Nephron (organoid): ENCODE data around the gene IL1RL1.

Experiments used
- H3K27ac Mint-ChIP-seq, 3 experiments: 2 replicates each; pipeline ENCODE4 v1.8.0; 2020; ENCODE audit warnings: mixed read lengths in 3 of 3, mild to moderate bottlenecking in 2 of 3, moderate library complexity in 1 of 3
- H3K27me3 Mint-ChIP-seq: 2 replicates; pipeline ENCODE4 v1.8.0; 2021; ENCODE audit warnings: low read depth, mild to moderate bottlenecking, moderate library complexity, mixed read lengths
- H3K36me3 Mint-ChIP-seq: 2 replicates; pipeline ENCODE4 v1.8.0; 2020; ENCODE audit warnings: low read depth, mixed read lengths
- H3K4me1 Mint-ChIP-seq: 2 replicates; pipeline ENCODE4 v1.8.0; 2020; ENCODE audit warnings: mixed read lengths
- H3K4me3 Mint-ChIP-seq, 3 experiments: 2 replicates each; pipeline ENCODE4 v1.8.0; 2020; ENCODE audit warnings: mild to moderate bottlenecking in 3 of 3, mixed read lengths in 3 of 3, moderate library complexity in 2 of 3
- H3K9me3 Mint-ChIP-seq: 2 replicates; pipeline ENCODE4 v1.8.0; 2020; ENCODE audit warnings: mixed read lengths
- CTCF ChIP-seq, 3 experiments: fragments of 200-600 bp; sonication (generic); IDR thresholded peaks; one replicate each; pipeline ENCODE4 v1.5.0; 2021; ENCODE audit warnings: antibody characterized with exemption in 3 of 3; ENCODE audit not compliant: unreplicated experiment in 3 of 3

Gene IL1RL1

DNA sequence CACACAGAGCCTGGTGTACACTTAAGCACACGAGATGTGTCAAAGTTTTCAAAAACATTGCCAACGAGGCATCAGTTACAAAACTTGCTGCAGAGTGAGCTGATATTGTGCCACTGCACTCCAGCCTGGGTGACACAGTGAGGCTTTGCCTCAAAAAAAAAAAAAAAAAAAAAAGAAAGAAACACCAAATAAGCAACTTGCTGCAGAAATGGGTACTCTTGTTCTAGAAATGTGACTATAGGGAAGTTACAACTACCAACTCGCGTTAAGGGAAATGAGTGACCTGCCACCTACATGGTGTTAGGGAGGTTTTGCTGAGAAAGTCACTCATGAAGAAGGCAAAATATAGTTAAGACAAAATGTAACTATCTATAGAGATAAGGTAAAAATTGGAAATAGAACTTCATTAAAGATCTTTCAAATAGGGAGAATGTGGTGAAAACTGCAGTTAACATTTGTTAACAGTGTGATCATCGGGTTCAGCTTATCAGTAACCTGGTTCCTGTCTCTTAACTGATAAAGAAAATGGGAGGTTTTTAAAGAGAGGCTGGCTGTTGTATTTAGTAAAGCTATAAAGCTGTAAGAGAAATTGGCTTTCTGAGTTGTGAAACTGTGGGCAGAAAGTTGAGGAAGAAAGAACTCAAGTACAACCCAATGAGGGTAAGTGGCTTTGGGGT lies at the start of gene IL1RL1:
Gene IL1RL1, plus strand, starts transcription at position 600 of the 677 bp plus-strand sequence. CDS start 26,702 bp downstream, outside the sequence.
- H3K4me1 Mint-ChIP-seq, result no peaks in the 10 kb centered on the region
- TF ChIP-seq CTCF (IDR thresholded peaks at IDR 0.05; ENCODE audit: unreplicated experiment in 3 of 3), result no peak
- no peak within 1 kb of the TSS for H3K27ac Mint-ChIP-seq
- no peaks in the 10 kb centered on the region for H3K27me3 Mint-ChIP-seq
- no peak within 1 kb of the TSS for H3K4me3 Mint-ChIP-seq
- H3K9me3 Mint-ChIP-seq, result peaks cover 4% of the 10 kb centered on the region
- no peaks in the 10 kb centered on the region for H3K36me3 Mint-ChIP-seq

GRCh38 chr2:102262216-102263129 lies 48.9 kb upstream of the IL1RL1 start:
- no peak for TF ChIP-seq CTCF (IDR thresholded peaks at IDR 0.05; ENCODE audit: unreplicated experiment in 3 of 3)
- H3K4me3 Mint-ChIP-seq, result no peak overlapping the region

DNA sequence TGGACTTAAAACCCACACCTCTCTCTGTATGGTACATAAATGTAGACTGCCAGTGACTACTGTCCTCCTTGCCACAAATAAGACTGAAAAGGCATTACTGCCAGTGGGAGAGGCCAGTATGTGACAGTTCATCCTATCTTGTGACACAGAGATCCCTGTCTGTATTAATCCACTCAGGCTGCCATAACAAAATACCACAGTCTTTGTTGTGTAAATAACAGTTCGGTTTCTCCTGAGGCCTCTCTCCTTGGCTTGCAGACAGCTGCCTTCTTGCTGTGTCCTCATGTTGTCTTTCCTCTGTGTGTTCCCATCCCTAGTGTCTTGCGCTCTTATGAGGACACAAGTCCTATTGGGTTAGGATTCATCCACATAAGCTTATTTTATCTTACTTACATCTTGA lies 46.4 kb upstream of the IL1RL1 start:
- Mint-ChIP-seq H3K9me3 (no peaks in the 10 kb centered on the region), H3K4me1 (peaks cover 4% of the 10 kb centered on the region), H3K36me3 (no peaks in the 10 kb centered on the region), H3K27ac (no peak overlapping the region), H3K27me3 (no peaks in the 10 kb centered on the region), H3K4me3 (no peak overlapping the region)
- TF ChIP-seq CTCF (IDR thresholded peaks at IDR 0.05; ENCODE audit: unreplicated experiment in 3 of 3), result no peak

More at GRCh38 chr2:102262216-102263129, 48.9 kb upstream of the IL1RL1 start:
- Mint-ChIP-seq H3K36me3 (no peaks in the 10 kb centered on the region), H3K27ac (no peak overlapping the region), H3K9me3 (no peaks in the 10 kb centered on the region), H3K4me1 (peaks cover 13% of the 10 kb centered on the region), H3K27me3 (no peaks in the 10 kb centered on the region)

DNA sequence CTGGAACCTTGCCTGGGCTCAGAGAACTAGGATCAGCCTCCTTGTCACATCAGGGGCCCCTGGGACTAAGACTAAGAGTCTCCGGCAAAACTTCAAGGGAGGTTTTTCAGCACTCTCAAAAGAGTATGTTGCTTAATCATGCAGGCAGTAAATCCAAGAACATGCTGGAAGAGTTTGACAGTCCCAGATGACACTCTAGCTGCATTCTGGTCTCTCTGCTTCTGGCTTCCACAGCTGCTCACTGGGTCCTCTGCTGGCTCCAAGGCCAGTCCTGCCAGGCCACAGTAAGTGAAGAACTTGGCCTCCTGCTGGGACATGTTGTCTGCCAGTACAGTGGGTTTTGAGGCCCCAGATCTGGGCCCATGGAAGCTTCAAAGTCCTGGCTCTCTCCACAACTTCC lies 45.2 kb upstream of the IL1RL1 start:
- H3K4me3 Mint-ChIP-seq, result no peak overlapping the region

GRCh38 chr2:102267774-102268173 lies 43.6 kb upstream of the IL1RL1 start:
- H3K4me1 Mint-ChIP-seq, result peaks cover 8% of the 10 kb centered on the region
- no peaks in the 10 kb centered on the region for H3K36me3 Mint-ChIP-seq
- no peaks in the 10 kb centered on the region for H3K27me3 Mint-ChIP-seq
- H3K4me3 Mint-ChIP-seq, result no peak overlapping the region
- no peak overlapping the region for H3K27ac Mint-ChIP-seq
- TF ChIP-seq CTCF (IDR thresholded peaks at IDR 0.05; ENCODE audit: unreplicated experiment in 3 of 3), result no peak
- H3K9me3 Mint-ChIP-seq, result no peaks in the 10 kb centered on the region

More for the DNA sequence above, 45.2 kb upstream of the IL1RL1 start:
- TF ChIP-seq CTCF (IDR thresholded peaks at IDR 0.05; ENCODE audit: unreplicated experiment in 3 of 3), result no peak
- Mint-ChIP-seq H3K27me3 (no peaks in the 10 kb centered on the region), H3K27ac (no peak overlapping the region), H3K9me3 (no peaks in the 10 kb centered on the region), H3K4me1 (peaks cover 8% of the 10 kb centered on the region), H3K36me3 (no peaks in the 10 kb centered on the region)
